ENCODE results near the gene C2orf74.

DNA sequence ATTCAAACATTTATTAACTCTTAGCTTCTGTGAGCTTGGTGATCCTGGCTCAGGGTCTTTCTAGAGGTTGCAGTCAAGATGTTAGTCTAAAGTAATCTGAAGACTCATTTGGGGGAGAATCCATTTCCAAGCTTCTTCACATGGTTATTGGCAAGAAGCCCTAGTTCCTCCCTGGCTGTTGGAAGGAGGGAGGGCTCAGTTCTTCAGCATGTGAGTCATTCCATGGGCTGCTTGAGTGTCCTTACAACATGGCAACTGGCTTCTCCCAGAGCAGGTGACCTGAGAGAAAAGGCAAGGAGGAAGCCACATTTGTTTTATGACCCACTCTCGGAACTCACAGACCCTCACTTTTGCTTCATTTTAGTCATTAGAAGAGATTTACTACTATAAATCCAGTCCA, 10.6 kb upstream of the C2orf74 start:
- TF ChIP-seq GATA2 (IDR thresholded peaks at IDR 0.05; ENCODE audit: low read depth, low read length) = no peak
- no peak for TF ChIP-seq GATA3 (IDR thresholded peaks at IDR 0.05; ENCODE audit: low read depth, low read length)
